Activated CD8-positive, alpha-beta memory T cell treated with anti-CD3 and anti-CD28 coated beads, Interleukin-2, amount 50 U/mL, for 4 hours (primary cell): ENCODE data around the gene PSMB2.

Experiments
- DNase-seq: peaks from one replicate; pipeline ENCODE4 v3.0.0-alpha.2; 2020

Gene PSMB2

DNA sequence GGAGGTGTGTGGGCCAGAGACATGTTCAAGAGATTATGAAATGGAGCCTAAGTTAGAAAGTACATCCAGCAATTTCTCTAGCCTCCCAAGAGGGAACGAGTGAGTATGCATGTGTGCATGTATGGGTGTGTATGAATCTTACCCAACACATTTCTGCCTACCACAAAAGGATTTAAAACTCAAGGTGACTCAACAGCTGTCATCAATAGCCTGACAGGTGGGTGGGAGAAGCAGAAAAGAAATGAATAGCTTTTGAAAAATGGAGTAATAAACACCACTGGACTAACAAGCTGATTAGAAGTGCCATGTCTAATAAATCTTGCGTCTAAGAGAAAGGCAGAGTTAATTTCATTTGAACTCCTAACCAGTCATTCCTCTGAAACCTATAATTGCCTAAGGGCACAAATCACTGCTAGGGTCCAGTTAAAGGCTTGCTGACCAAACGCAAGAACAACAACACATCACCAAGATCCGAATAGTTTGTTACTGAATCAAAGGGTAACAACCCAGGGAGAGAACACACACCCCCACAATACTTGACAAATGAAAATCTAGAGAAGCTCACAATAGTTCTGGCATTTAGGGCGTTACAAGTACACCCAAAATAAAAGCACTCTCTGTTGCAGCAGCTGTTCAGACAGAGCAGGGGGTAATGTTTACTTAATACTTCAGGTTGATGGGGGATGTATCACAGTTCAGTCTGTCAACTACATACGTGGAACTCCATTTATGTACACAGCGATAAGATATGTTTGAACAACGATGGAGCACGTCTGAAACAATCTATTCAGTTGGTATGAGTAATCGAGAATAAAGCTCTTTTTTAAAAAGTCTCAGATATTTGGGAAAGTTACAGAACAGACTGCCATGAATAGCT lies 85.5 kb downstream of the PSMB2 start:
- no peak for DNase-seq

- DNase-seq: no peak
Measured at GRCh38 chr1:35555212-35555584, 86.1 kb downstream of the PSMB2 start.

GRCh38 chr1:35554266-35555211 lies 86.8 kb downstream of the PSMB2 start:
- no peak for DNase-seq

GRCh38 chr1:35553851-35554250 lies 87.5 kb downstream of the PSMB2 start:
- DNase-seq: no peak
